Erythroblast (primary cell): ENCODE data around the gene LGR6.
A peak's percentile ranks its signal among the peaks of the same experiment; 100 is the strongest.

Experiments
- DNase-seq, 2 experiments: peaks; one replicate each; lab custom pipeline; 2025; lab: John Stamatoyannopoulos, UW
- GATA1 ChIP-seq: IDR thresholded peaks from 2 replicates; pipeline ENCODE4 v1.6.1; 2011; ENCODE audit warnings: low read depth, mild to moderate bottlenecking, control low read depth, low read length, moderate library complexity
- POLR2A ChIP-seq: IDR thresholded peaks from 2 replicates; pipeline ENCODE4 v1.6.1; 2011; ENCODE audit warnings: mild to moderate bottlenecking, low read length

LGR6 gene

DNA sequence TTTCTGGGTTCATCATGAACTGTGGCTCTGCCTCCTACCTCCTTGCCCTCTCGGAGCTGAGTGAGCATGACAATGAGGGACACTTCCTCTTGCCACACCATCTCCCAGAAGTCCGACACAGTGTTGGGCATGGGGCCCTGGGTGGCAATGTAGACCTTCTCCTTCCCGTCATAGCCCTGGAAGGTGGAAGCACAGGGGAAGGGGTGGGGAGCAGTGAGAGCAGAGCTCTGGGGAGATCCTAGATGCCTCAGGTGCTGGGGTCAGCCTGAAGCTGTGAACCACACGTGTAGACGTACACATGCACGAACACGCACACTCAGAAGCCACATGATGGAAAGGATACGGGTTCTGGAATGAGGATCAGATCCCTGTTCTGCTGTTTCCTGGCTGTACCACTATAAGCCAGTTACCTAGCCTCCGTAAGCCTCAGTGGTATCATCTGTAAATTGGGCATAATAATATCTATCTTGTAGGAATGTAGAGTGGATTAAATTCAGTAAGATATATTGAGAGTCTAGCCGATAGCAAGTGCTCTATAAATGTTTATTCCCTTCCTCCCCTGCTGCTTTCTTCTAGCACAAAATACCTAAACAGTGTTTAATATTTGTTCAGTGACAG, 39.3 kb upstream of the LGR6 start:
- TF ChIP-seq GATA1 = no peak
- TF ChIP-seq POLR2A = no peak
- DNase-seq = no peak

DNA sequence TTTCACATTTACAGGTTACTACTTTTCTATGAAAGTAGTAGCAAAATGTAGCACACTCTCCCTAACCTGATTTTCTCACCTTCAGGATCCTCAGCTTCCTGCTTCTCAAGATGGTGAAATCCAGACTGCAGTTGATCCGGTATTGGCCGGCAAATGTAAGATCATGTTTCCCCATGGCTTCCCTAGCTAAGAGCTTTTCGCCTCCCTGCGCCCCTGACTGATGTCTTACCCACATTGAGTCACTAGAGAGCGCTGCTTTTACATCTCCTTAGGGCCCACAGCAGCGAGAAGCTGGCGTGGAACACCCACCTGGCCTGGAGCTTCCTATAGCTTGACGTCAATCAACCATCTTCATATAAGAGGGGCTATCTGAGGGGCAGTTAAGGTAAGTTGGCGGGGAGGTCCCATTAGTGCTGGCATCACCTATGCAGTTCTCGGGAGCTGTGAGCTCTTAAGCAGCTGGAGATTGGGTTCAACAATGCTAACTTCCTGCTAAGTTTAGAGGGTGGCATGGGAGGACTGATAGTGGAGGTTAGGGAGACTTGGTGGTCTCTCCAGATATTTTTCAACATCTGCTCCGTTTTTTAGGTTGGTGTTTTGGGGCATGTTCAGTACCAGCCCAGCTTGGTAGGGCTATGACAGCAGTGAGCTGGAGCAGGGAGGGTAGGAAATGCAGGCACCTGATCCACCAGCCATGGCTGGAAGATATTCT, 38.7 kb upstream of the LGR6 start:
- peak; percentile 63 to 65 for DNase-seq
- TF ChIP-seq POLR2A (no peak), GATA1 (no peak)

DNA sequence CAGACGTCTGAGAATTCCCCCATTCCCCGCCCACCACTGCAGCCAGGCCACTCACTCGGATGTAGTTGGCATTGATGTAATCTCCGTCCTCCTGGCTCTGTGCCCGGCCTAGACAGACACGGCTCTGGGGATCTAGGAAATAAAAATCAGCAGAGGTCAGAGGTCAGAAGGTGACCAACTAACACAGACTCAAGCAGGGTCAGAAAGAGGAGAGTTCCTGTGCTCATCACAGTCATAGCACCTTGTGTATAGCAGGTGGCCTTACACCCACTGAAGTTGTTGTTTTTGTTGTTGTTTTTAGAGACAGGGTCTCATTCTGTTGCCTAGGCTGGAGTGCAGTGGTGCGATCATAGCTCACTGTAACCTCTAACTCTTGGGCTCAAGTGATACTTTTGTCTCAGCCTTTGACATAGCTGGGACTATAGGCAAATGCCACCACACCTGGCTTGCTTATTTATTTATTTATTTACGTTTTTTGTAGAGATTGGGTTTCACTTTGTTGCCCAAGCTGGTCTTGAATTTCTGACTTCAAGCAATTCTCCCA, 38.0 kb upstream of the LGR6 start:
- TF ChIP-seq GATA1 (no peak), POLR2A (no peak)
- peak; percentile 73 to 74 for DNase-seq

DNA sequence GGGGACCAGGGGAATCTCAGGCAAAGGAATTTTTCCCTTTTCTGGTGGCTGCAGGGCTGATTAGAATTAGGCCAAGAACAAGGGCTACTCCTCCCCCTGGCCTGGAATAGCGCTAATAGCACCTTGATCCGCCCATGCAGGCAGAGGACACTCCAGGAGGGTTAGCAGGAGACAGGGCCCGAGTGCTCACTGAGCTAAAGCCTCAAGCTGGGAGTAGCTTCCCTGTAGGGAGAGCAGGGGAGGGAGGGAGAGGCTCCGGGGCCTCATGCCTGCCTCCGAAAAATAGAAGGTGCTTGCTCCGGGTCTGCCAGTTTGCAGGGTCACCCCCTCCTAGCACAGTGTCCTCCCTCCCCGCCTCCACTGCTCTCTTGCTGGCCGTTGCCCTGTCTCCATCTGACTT, 37.0 kb upstream of the LGR6 start:
- DNase-seq = no peak
- TF ChIP-seq GATA1 (no peak), POLR2A (no peak)

DNA sequence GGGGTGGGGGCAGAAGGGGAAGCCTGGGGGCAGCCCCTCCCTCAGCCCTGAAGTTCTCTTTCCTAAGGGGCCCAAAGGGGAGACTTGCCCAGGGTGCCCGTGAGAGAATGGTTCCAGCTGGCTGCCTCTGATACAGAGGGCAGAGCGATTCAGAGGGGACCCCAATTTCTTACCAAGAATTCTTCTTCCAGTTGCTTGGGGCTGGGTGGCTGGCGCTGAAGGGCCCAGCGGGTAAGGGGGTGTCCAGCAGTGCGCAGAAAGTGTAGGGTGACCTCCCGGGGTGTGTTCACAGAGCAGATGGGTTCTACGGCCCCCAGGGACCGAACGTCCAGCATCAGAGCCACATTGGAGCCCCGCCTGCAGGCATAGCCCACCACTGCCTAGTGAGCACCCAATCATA, 35.7 kb upstream of the LGR6 start:
- no peak for DNase-seq
- no peak for TF ChIP-seq POLR2A
- no peak for TF ChIP-seq GATA1

DNA sequence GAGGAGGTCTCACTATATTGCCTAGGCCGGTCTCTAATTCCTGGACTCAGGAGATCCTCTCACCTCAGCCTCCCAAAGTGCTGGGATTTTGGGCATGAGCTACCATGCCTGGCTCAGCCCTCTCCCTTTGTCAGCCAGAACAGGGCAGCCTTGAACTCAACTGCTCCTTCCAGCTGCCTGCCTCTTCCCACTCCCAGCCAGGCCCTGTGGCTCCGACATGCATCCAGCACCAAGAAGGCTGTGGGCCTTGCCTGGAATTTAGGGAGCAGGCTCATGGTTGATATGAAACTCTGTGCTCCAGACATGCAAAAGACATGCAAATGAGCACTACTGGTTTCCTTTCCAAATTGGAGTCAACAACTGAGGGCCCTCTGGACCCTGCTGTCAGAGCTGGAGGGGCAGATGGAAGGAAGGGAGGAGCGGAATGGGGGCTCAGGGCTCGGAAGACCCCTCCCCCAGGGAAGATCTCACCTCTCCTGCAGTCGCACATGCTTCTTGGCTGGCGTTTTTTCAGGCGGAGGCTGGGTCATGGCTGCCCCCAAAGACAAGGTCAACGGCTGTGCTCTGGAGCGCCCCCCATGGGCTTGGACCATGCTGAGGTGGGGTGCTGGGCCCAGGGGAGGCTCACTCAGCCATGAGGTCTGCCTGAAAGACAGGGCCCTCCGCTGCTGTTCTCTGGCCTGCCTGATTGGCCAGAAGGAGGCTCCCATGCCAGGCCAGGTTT, 34.6 kb upstream of the LGR6 start:
- peak; percentile 64 to 84 for DNase-seq
- TF ChIP-seq POLR2A = no peak
- TF ChIP-seq GATA1 = no peak

DNA sequence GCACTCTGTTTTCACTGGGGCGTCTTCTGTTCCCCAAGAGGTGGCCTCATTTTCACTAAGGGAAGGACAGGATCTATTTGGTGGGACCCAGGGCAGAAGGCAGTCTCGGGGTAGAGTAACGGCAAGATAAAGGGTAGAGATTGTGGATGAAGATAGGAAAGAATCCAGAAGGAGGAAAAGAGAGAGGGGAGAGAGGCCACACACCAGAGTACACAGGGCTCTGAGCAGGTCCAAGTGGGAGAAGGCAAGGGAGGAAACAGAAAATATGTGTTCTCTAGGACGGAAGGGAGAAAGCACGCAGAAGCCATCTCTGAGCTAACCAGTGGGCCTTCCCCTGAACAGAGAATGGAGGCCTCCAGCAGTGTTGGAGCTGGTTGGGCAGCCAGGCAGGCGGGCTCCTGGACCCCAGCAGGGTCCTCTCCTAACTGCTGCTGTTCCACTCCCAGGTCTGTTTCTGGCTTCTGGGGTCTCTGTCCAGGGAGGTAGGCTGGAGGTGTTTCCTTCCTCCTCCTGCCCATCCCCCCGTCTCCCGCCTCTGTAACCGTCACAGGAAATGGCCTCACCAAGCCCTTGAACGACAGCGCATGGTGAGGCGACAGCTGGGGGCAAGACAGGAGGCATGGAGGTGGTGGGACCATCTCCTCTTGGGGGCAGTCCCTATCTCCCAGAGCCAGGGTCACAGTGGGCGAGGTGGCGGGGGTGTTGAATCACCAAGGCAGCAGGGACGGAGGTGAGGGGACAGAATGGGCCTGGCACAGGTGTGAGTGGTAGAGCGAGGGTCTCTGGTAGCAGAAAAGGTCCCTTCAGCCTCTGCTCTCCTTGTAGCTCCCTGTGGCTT, 33.8 kb upstream of the LGR6 start:
- DNase-seq = peak; percentile 76 to 79
- TF ChIP-seq GATA1 = no peak
- peak; percentile 83 for TF ChIP-seq POLR2A

DNA sequence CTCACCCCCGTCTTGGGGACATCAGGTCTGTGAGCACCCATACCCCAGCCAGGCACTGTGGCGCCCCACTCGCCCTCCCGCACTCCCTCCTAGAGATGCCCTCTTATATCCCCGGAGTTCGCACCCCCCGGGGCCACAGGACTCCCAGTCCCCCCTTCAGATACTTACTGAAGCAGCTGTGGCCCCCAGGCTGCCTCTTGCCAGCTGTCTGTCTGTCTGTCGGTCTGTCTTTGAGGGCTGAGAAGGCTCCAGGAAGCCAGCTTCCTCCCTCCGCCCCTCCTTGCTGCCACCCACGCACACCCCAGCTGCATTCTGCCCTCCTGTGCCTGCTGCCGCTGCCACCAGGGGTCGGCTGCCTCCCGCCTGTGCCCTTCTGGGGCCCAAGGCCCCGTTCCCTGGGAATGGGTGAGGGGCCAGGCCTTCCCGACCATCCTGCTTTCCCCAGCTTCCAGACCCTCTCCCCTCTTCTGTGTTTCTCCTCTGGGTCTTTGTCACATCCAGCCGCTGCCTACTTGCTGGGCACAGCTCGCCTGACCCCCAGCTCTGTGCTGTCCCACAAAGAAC, 33.1 kb upstream of the LGR6 start, which contains the start of gene PTPN7:
PTPN7 (minus strand) TSS at position 226 of the 564 bp plus-strand sequence. CDS start 1,200 bp downstream, outside the sequence.
- DNase-seq = peak; percentile 73 to 76
- TF ChIP-seq POLR2A (peak; percentile 82), GATA1 (no peak)

DNA sequence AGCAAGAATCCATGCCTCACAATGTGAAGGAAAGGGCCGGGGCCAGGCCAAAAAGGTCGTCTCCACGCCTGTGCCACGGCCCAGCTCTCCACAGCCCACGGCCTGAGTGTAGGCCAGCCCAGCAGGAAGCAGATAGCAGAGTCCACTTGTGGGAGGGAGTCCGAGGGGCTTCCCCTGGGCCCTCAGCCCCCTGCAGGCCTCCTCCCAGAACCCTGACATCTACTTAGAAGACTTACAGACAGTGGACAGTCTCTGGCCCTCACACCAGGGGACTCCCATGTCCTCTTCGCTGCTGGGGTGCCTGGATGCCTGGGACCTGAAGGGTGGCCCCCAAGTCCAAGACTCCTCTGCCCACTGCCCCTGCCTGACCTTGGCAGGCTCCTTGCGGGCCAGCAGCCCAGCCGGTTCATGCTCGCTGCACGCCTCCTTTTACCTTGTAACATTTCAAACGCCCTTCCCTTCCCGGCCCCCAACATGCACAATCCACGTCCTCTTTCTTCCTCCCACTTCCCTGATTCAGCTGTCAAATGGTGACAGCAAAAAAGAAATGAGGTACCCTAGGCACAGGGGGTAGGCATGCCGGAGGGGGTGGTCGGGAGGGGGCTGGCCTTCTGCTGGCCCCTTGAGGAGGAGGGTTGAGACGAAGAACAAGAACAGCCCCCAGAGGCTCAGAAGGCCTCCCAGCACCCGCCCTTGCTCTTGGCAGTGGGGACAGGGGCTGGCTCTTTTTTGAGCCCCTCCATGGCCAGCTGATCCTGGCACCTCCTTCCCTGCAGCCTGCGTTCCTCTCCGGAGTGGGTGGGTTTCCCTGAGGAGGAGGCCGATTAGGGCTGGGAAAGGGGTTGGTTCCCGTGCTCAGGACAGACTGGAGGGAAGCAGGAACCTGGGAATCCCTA, 32.2 kb upstream of the LGR6 start:
- DNase-seq = peak; percentile 63 to 66
- TF ChIP-seq GATA1 (no peak), POLR2A (no peak)

DNA sequence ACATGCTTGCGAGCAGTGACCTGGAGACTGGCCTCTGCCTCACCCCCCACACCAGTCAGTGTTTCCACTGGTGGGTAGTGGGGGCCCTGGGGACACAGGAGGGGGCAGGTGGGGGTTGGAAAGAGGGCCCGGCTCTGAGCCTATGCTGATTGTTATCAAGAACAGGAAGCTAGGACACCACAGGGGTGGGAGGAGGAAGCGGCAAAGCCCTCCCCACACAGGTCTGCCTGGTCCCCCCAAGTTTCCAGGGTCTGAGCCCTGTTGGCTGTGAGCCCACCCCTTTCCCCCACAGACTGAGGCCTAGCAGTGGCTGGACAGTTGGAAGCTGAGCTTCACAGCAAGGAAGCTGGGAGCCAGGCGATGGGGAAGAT, 31.6 kb upstream of the LGR6 start:
- TF ChIP-seq POLR2A (no peak), GATA1 (no peak)
- DNase-seq = peak; percentile 39 to 46

DNA sequence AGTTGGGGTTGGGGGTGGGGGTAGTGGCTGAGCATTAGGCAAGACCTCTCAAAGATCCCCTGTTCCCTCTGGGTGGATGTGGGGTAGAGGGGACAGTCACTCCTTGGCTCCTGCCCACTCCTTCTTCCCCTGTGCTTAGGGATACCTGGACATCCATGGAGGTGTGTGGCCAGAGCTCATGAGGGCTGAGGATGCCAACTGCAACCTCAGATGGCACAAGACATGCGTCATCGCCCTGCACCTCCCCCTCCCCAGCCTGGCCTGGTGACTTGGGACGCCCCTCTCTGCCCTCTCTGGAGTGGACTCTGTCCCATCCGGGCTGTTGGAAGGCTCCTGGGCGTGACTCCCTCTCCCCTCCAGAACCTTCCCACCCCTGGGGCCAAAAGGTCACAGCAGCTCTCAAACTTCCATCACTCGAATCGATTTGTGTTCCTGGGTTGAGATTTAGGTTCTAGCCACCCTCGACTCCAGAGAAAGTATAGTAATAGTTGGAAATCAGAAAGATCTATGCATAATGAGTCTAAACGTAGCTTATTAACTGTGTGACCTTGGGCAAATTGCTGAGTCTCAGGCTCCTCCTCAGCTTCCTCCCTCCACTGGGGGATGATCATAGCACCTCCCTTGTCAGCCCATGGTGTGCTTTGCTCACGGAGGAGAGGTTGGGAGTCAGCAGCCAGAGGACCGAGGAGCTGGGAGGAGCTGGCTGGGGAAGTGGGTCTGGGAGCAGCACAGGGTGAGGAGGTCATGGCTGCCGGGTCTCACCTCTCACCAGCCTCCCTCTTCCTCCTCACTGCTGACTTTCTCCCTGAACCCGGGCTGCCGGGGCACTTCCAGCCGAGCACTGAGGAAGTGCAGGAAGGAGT, 30.9 kb upstream of the LGR6 start:
- DNase-seq = peak; percentile 18 to 27
- TF ChIP-seq POLR2A (no peak), GATA1 (no peak)
